CD14-positive monocyte (primary cell): ENCODE results near the gene MALSU1. TPM values are rescaled to one million over a fixed set of nuclear protein-coding genes. Genes with fewer than 3 reads are reported as not detected.

Experiments
- DNase-seq, 3 donors: peaks; one replicate each; pipeline ENCODE4 v3.0.0-alpha.2; 2011 to 2022
- H2AFZ ChIP-seq: 2 replicates; pipeline ENCODE4 v1.6.0; 2012; ENCODE audit warnings: mild to moderate bottlenecking, low read depth, low read length, inconsistent platforms; ENCODE audit not compliant: insufficient read depth, poor library complexity, severe bottlenecking
- H3K27ac ChIP-seq, 2 donors: 1 replicate in 1 of 2; 2 replicates in 1 of 2; pipeline ENCODE4 v1.5.1; 2012 to 2013; ENCODE audit warnings: low read length in 2 of 2, control low read depth in 1 of 2, inconsistent platforms in 1 of 2, low read depth in 1 of 2, mild to moderate bottlenecking in 1 of 2
- H3K27me3 ChIP-seq, 2 donors: one replicate each; pipeline versions ENCODE4 v1.6.0 to v1.6.1; 2011 to 2013; ENCODE audit warnings: low read length in 2 of 2; ENCODE audit not compliant: control insufficient read depth in 2 of 2, insufficient read depth in 2 of 2
- H3K36me3 ChIP-seq, 2 donors: replicated peaks in 1 of 2; 1 replicate in 1 of 2; 2 replicates in 1 of 2; pipeline versions ENCODE4 v1.5.1 to v1.6.1; 2012 to 2013; ENCODE audit warnings: low read length in 2 of 2, control low read depth in 1 of 2, inconsistent platforms in 1 of 2, mild to moderate bottlenecking in 1 of 2; ENCODE audit not compliant: insufficient read depth in 2 of 2, control insufficient read depth in 1 of 2
- H3K4me1 ChIP-seq, 2 donors: 1 replicate in 1 of 2; 2 replicates in 1 of 2; pipeline versions ENCODE4 v1.5.1 to v1.6.1; 2012 to 2013; ENCODE audit warnings: low read length in 2 of 2, control low read depth in 1 of 2, inconsistent platforms in 1 of 2, mild to moderate bottlenecking in 1 of 2, moderate library complexity in 1 of 2; ENCODE audit not compliant: insufficient read depth in 2 of 2, control insufficient read depth in 1 of 2
- H3K4me2 ChIP-seq: replicated peaks from 2 replicates; pipeline ENCODE3; 2012; ENCODE audit warnings: low read length, moderate library complexity, mild to moderate bottlenecking; ENCODE audit not compliant: poor library complexity, severe bottlenecking; ENCODE audit errors: extremely low read depth
- H3K4me3 ChIP-seq, 3 experiments: fragments of 200-600 bp in 1 of 3; sonication (generic) in 1 of 3; replicated peaks in 1 of 3; 1 replicate in 2 of 3; 2 replicates in 1 of 3; pipeline ENCODE4 v1.5.1; 2011 to 2013; ENCODE audit warnings: low read length in 3 of 3, mild to moderate bottlenecking in 3 of 3, control low read depth in 2 of 3, low read depth in 2 of 3, inconsistent platforms in 1 of 3, moderate library complexity in 1 of 3
- H3K79me2 ChIP-seq: 2 replicates; pipeline ENCODE4 v1.6.0; 2012; ENCODE audit warnings: mild to moderate bottlenecking, control low read depth, inconsistent platforms, low read length, moderate library complexity; ENCODE audit not compliant: insufficient read depth
- H3K9ac ChIP-seq: 2 replicates; pipeline ENCODE4 v1.6.0; 2017; ENCODE audit warnings: low read length, mild to moderate bottlenecking; ENCODE audit not compliant: insufficient read depth, poor library complexity, severe bottlenecking
- H3K9me3 ChIP-seq, 2 donors: replicated peaks in 1 of 2; 1 replicate in 1 of 2; 2 replicates in 1 of 2; pipeline versions ENCODE4 v1.5.1 to v1.6.1; 2012 to 2013; ENCODE audit warnings: low read length in 2 of 2, control low read depth in 1 of 2; ENCODE audit not compliant: control insufficient read depth in 1 of 2, insufficient read depth in 1 of 2
- H4K20me1 ChIP-seq: 2 replicates; pipeline ENCODE4 v1.6.0; 2012; ENCODE audit warnings: mild to moderate bottlenecking, low read length, control low read depth, moderate library complexity; ENCODE audit not compliant: insufficient read depth
- H3K27ac Mint-ChIP-seq, 7 donors: one replicate each; pipeline ENCODE4 v1.8.0; 2020; ENCODE audit warnings: mild to moderate bottlenecking in 7 of 7, mixed read lengths in 7 of 7, moderate library complexity in 6 of 7, inconsistent platforms in 2 of 7
- H3K27me3 Mint-ChIP-seq, 3 donors: one replicate each; pipeline ENCODE4 v1.8.0; 2021 to 2022; ENCODE audit warnings: low read depth in 3 of 3, mild to moderate bottlenecking in 3 of 3, mixed read lengths in 3 of 3, moderate library complexity in 3 of 3, inconsistent platforms in 1 of 3
- H3K36me3 Mint-ChIP-seq, 2 donors: one replicate each; pipeline ENCODE4 v1.8.0; 2020; ENCODE audit warnings: mixed read lengths in 2 of 2, inconsistent platforms in 1 of 2, mild to moderate bottlenecking in 1 of 2
- H3K4me1 Mint-ChIP-seq: one replicate; pipeline ENCODE4 v1.8.0; 2020; ENCODE audit warnings: mild to moderate bottlenecking, mixed read lengths
- H3K4me3 Mint-ChIP-seq, 2 donors: one replicate each; pipeline ENCODE4 v1.8.0; 2020; ENCODE audit warnings: mild to moderate bottlenecking in 2 of 2, mixed read lengths in 2 of 2, moderate library complexity in 1 of 2
- H3K9me3 Mint-ChIP-seq, 7 donors: one replicate each; pipeline ENCODE4 v1.8.0; 2020 to 2022; ENCODE audit warnings: mixed read lengths in 7 of 7, mild to moderate bottlenecking in 6 of 7, moderate library complexity in 6 of 7, inconsistent platforms in 2 of 7
- WGBS: methylation state at CpG from one replicate; pipeline ENCODE4 v1.1.5; 2013; ENCODE audit warnings: missing lambda C conversion rate; ENCODE audit not compliant: insufficient coverage; 5-methylcytosine and 5-hydroxymethylcytosine counted together
- intact Hi-C, 2 donors: fragments of 100-400 bp; cut with micrococcal nuclease; formaldehyde crosslinking; loops; one replicate each; pipeline versions ENCODE4 v1.15.0 to v1.15.1; 2023
- polyA plus RNA-seq, 3 donors: library from polyadenylated mRNA; depleted of rRNA in 1 of 3; unstranded in 2 of 3; stranded (reverse) in 1 of 3; fragments of 300-500 nt in 2 of 3; fragments of >200 nt in 1 of 3; fragmentation: Illumina TruSeq in 2 of 3; gene quantifications; 1 replicate in 2 of 3; 2 replicates in 1 of 3; pipeline ENCODE4 v1.2.3, GENCODE V29; 2012 to 2021
- TF ChIP-seq, protein P1 (sequence below): fragments of 200-600 bp; IDR thresholded peaks from one replicate; pipeline ENCODE4 v1.8.0; 2022; ENCODE audit warnings: antibody characterized with exemption, mild to moderate bottlenecking

MALSU1 gene
- polyA plus RNA-seq, 3 donors, result 16.8 to 41.5 (median 41.4) TPM

DNA sequence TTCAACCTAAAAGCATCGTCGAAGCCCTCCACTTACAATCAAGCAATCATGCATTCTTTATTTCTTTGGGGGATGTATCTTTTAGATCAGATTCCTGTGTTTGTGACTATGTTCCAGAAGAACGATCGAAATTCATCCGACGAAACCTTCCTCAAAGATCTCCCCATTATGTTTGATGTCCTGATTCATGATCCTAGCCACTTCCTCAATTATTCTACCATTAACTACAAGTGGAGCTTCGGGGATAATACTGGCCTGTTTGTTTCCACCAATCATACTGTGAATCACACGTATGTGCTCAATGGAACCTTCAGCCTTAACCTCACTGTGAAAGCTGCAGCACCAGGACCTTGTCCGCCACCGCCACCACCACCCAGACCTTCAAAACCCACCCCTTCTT is 38.8 kb upstream of the MALSU1 start:
- no peaks in the 10 kb centered on the region for H4K20me1 ChIP-seq
- Mint-ChIP-seq H3K27me3 (peaks cover 3 to 11% (median 4%) of the 10 kb centered on the region in 3 donors), H3K9me3 (no peaks in the 10 kb centered on the region), H3K27ac (no peak overlapping the region), H3K4me1 (no peaks in the 10 kb centered on the region), H3K4me3 (no peak overlapping the region), H3K36me3 (no peaks in the 10 kb centered on the region)
- DNase-seq, result no peak
- no peak overlapping the region for H3K27ac ChIP-seq
- TF ChIP-seq, protein P1, sequence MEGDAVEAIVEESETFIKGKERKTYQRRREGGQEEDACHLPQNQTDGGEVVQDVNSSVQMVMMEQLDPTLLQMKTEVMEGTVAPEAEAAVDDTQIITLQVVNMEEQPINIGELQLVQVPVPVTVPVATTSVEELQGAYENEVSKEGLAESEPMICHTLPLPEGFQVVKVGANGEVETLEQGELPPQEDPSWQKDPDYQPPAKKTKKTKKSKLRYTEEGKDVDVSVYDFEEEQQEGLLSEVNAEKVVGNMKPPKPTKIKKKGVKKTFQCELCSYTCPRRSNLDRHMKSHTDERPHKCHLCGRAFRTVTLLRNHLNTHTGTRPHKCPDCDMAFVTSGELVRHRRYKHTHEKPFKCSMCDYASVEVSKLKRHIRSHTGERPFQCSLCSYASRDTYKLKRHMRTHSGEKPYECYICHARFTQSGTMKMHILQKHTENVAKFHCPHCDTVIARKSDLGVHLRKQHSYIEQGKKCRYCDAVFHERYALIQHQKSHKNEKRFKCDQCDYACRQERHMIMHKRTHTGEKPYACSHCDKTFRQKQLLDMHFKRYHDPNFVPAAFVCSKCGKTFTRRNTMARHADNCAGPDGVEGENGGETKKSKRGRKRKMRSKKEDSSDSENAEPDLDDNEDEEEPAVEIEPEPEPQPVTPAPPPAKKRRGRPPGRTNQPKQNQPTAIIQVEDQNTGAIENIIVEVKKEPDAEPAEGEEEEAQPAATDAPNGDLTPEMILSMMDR, result no peak
- 77% methylated on average over 8 of the region's 10 CpGs for WGBS
- H3K27me3 ChIP-seq, result peaks cover 0 to 2% of the 10 kb centered on the region in 2 donors
- no peak overlapping the region for H2AFZ ChIP-seq
- no peak overlapping the region for H3K9ac ChIP-seq
- no peaks in the 10 kb centered on the region for H3K79me2 ChIP-seq
- H3K4me2 ChIP-seq, result no peak overlapping the region
- H3K9me3 ChIP-seq, result no peaks in the 10 kb centered on the region
- no peak overlapping the region for H3K4me3 ChIP-seq
- intact Hi-C loops, result loop anchor here in 1 of 2 donors (5.0 kb wide), 1 partner anchor 73 kb away; no protein-coding TSS in a partner anchor
- no peaks in the 10 kb centered on the region for H3K36me3 ChIP-seq
- no peaks in the 10 kb centered on the region for H3K4me1 ChIP-seq

DNA sequence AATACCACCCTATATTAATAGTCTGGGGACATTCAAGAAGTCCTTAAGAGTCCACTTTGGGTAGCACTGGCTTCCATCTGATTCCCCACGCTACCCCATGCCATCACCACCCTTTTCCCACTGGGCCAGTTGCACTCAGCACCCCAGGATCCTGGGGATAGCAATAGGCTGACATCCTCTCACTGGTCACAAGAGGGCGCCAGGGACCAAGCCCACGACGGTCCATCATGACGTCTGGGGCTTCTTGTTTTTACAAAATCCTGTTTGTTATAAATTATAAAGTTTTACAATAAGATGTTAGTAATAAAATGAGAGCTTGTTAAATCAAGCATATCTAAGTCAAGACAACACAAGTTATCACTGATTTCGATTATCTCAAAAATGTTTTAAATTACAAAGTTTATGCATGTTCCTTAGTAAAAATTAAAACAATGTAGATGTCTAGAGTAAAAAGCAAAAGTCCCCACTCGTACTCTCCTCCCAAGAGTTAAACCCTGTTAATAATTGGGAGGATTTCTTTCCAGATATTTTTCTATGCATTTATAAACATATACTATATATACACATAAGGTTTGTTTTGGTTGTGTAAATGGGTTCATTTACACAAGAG is 37.2 kb upstream of the MALSU1 start:
- no peak overlapping the region for H3K4me2 ChIP-seq
- Mint-ChIP-seq H3K36me3 (no peaks in the 10 kb centered on the region), H3K4me1 (no peaks in the 10 kb centered on the region), H3K9me3 (no peaks in the 10 kb centered on the region), H3K27me3 (peaks cover 3 to 8% (median 3%) of the 10 kb centered on the region in 3 donors), H3K4me3 (no peak overlapping the region), H3K27ac (no peak overlapping the region)
- DNase-seq, result peak; percentile 62 to 74 (median 72)
- H3K9ac ChIP-seq, result no peak overlapping the region
- intact Hi-C loops, result loop anchor here in 1 of 2 donors (5.0 kb wide), 1 partner anchor 75 kb away; no protein-coding TSS in a partner anchor
- no peaks in the 10 kb centered on the region for H4K20me1 ChIP-seq
- no CpG with 5 or more reads among the region's 7 CpGs for WGBS
- H3K9me3 ChIP-seq, result no peaks in the 10 kb centered on the region
- no peaks in the 10 kb centered on the region for H3K4me1 ChIP-seq
- no peak overlapping the region for H3K27ac ChIP-seq
- H3K36me3 ChIP-seq, result no peaks in the 10 kb centered on the region
- H3K79me2 ChIP-seq, result no peaks in the 10 kb centered on the region
- peaks cover 0 to 2% of the 10 kb centered on the region in 2 donors for H3K27me3 ChIP-seq
- no peak overlapping the region for H2AFZ ChIP-seq
- TF ChIP-seq, protein P1, result peak; percentile 92
- H3K4me3 ChIP-seq, result no peak overlapping the region
